ENCODE measurements around the gene OR4D10. TPM values are rescaled to one million over a fixed set of nuclear protein-coding genes. Genes with fewer than 3 reads are reported as not detected.

OR4D10 gene
- total RNA-seq: not detected in 2 replicates
- long read RNA-seq: 0 reads

DNA sequence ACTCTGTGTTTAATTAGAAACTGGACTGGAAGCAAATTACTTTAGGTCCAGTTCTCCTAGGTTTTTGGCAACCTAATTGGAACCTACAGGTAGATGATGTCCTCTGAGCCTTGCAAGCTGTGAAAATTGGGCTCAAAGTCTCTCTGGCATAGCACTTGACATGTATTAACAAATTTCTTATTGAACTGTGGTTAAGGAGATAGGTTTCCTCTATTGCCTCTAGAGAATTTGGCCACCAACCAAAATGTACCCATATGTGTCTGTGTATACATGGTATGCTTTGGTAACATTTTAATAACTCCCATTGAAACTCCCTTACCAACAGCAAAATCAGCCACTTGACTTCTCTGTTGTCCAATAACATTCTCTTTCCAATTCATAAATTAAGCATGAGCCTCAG is at the start of gene OR4D10:
OR4D10 (plus strand) TSS at position 301 of the 400 bp plus-strand sequence. CDS start 4,115 bp downstream, outside the sequence.
- TF ChIP-seq, protein P1, sequence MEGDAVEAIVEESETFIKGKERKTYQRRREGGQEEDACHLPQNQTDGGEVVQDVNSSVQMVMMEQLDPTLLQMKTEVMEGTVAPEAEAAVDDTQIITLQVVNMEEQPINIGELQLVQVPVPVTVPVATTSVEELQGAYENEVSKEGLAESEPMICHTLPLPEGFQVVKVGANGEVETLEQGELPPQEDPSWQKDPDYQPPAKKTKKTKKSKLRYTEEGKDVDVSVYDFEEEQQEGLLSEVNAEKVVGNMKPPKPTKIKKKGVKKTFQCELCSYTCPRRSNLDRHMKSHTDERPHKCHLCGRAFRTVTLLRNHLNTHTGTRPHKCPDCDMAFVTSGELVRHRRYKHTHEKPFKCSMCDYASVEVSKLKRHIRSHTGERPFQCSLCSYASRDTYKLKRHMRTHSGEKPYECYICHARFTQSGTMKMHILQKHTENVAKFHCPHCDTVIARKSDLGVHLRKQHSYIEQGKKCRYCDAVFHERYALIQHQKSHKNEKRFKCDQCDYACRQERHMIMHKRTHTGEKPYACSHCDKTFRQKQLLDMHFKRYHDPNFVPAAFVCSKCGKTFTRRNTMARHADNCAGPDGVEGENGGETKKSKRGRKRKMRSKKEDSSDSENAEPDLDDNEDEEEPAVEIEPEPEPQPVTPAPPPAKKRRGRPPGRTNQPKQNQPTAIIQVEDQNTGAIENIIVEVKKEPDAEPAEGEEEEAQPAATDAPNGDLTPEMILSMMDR (IDR thresholded peaks at IDR 0.05): no peak

DNA sequence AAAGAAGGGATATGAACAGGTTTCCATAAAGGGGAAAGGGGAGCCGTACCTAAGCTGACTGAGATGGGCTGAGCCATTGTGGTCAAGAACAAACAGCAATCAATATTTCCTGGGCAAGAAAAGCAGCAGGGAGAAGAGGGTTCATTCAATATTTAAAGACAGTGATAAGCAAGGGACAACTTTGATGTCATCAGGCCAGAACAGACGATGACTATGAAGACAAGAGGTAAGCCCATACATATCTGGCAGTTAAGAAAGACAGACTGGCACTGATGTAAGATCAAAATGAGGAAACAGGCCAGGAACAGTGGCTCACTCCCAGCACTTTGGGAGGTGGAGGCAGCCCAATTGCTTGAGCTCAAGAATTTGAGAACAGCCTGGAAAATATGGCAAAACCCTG is 49.3 kb upstream of the OR4D10 start:
- Mint-ChIP-seq H3K27me3 (ENCODE audit: unreplicated experiment) (peaks cover 17% of the 10 kb centered on the region), H3K9me3 (ENCODE audit: unreplicated experiment) (no peaks in the 10 kb centered on the region), H3K4me3 (ENCODE audit: unreplicated experiment) (no peak overlapping the region), H3K36me3 (ENCODE audit: unreplicated experiment) (no peaks in the 10 kb centered on the region), H3K4me1 (ENCODE audit: unreplicated experiment) (no peaks in the 10 kb centered on the region), H3K27ac (ENCODE audit: unreplicated experiment) (no peak overlapping the region)
- TF ChIP-seq, protein P1 (IDR thresholded peaks at IDR 0.05): no peak
- DNase-seq (ENCODE audit: extremely low spot score, unreplicated experiment): no peak

More for the DNA sequence above, at the start of gene OR4D10:
- no peaks in the 10 kb centered on the region for H3K27me3 Mint-ChIP-seq (ENCODE audit: unreplicated experiment)
- no peaks in the 10 kb centered on the region for H3K9me3 Mint-ChIP-seq (ENCODE audit: unreplicated experiment)
- H3K36me3 Mint-ChIP-seq (ENCODE audit: unreplicated experiment): no peaks in the 10 kb centered on the region
- no peaks in the 10 kb centered on the region for H3K4me1 Mint-ChIP-seq (ENCODE audit: unreplicated experiment)
- H3K27ac Mint-ChIP-seq (ENCODE audit: unreplicated experiment): no peak within 1 kb of the TSS
- no peak for DNase-seq (ENCODE audit: extremely low spot score, unreplicated experiment)
- H3K4me3 Mint-ChIP-seq (ENCODE audit: unreplicated experiment): no peak within 1 kb of the TSS

DNA sequence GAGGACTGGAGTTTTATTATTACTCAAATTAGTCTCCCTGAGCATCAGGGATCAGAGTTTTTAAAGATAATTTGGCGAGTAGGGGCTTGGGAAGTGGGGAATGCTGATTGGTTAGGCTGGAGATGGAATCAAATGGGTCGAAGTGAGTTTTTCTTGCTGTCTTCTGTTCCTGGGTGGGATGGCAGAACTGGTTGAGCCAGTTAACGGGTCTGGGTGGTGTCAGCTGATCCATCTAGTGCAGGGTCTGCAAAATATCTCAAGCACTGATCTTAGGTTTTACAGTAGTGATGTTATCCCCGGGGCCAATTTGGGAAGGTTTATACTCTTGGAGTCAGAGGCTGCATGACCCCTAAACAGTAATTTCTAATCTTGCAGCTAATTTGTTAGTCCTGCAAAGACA is 48.0 kb upstream of the OR4D10 start:
- Mint-ChIP-seq H3K27ac (ENCODE audit: unreplicated experiment) (no peak overlapping the region), H3K4me3 (ENCODE audit: unreplicated experiment) (no peak overlapping the region)

DNA sequence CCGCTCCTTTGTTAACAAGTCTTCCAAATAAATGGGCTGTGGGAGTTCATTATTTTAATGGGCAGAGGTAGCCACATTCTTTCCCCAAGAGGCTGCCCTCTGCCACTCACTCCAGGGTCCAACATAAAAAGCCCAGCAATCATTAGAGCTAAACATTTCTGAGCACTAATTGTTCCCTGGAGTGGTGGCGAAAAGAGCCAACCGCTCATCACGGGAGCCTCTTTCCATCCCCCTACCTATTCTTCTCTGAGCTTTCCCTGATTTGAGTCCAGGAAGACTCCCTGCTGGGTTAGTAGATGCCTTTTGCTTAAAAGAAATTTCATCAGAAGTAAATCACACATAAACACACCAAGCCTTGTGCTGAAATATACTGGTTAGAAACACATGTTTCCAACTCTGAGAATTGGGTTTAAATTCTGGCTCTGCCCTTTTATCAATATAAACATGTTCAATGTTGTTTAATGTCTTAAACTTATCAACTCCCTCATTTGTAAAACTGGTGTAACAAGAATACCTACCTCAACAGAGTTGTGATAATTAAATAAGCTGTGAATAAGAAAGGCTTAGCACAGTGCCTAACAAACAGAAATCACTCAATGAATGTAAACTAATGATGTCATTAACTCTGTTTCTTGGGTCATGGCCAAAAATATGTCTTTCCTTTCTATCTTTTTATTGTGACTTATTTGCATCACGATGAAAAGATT is 46.6 kb upstream of the OR4D10 start, which contains the start of gene OR5A2:
OR5A2 (minus strand) TSS at position 53 of the 707 bp plus-strand sequence. CDS start 3,460 bp downstream, outside the sequence.
- H3K4me3 Mint-ChIP-seq (ENCODE audit: unreplicated experiment): no peak within 1 kb of the TSS
- no peak within 1 kb of the TSS for H3K27ac Mint-ChIP-seq (ENCODE audit: unreplicated experiment)

More for the DNA sequence above, 48.0 kb upstream of the OR4D10 start:
- no peaks in the 10 kb centered on the region for H3K4me1 Mint-ChIP-seq (ENCODE audit: unreplicated experiment)
- no peaks in the 10 kb centered on the region for H3K9me3 Mint-ChIP-seq (ENCODE audit: unreplicated experiment)
- DNase-seq (ENCODE audit: extremely low spot score, unreplicated experiment): no peak
- TF ChIP-seq, protein P1 (IDR thresholded peaks at IDR 0.05): no peak
- H3K36me3 Mint-ChIP-seq (ENCODE audit: unreplicated experiment): no peaks in the 10 kb centered on the region
- H3K27me3 Mint-ChIP-seq (ENCODE audit: unreplicated experiment): peaks cover 21% of the 10 kb centered on the region

DNA sequence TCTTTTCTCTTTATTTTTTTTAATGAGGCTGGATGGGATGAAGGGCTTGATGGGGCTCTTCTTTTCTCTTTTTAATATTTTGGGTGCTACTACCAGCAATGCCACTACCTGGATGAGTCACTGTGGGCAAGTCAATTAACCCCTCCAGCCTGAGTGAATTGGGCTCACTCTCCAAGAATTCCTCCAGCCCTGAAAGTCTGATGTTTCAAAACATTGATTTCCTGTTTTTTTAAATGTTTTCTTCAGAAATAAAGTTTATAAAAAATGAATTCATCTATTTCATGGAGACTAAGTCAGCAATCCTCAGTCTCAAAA is 46.1 kb upstream of the OR4D10 start:
- H3K27me3 Mint-ChIP-seq (ENCODE audit: unreplicated experiment): peaks cover 24% of the 10 kb centered on the region
- no peaks in the 10 kb centered on the region for H3K36me3 Mint-ChIP-seq (ENCODE audit: unreplicated experiment)
- TF ChIP-seq, protein P1 (IDR thresholded peaks at IDR 0.05): no peak
- no peak overlapping the region for H3K4me3 Mint-ChIP-seq (ENCODE audit: unreplicated experiment)
- H3K4me1 Mint-ChIP-seq (ENCODE audit: unreplicated experiment): no peaks in the 10 kb centered on the region
- H3K9me3 Mint-ChIP-seq (ENCODE audit: unreplicated experiment): no peaks in the 10 kb centered on the region
- no peak overlapping the region for H3K27ac Mint-ChIP-seq (ENCODE audit: unreplicated experiment)
- no peak for DNase-seq (ENCODE audit: extremely low spot score, unreplicated experiment)

More for the DNA sequence above, 46.6 kb upstream of the OR4D10 start, which contains the start of gene OR5A2:
- peaks cover 20% of the 10 kb centered on the region for H3K27me3 Mint-ChIP-seq (ENCODE audit: unreplicated experiment)
- no peaks in the 10 kb centered on the region for H3K9me3 Mint-ChIP-seq (ENCODE audit: unreplicated experiment)
- TF ChIP-seq, protein P1 (IDR thresholded peaks at IDR 0.05): no peak
- no peaks in the 10 kb centered on the region for H3K36me3 Mint-ChIP-seq (ENCODE audit: unreplicated experiment)
- no peaks in the 10 kb centered on the region for H3K4me1 Mint-ChIP-seq (ENCODE audit: unreplicated experiment)
- no peak for DNase-seq (ENCODE audit: extremely low spot score, unreplicated experiment)

Data from osteocyte (in vitro differentiated cells).